Amniotic epithelial cell (primary cell): Measurements from ENCODE around the gene PPFIA2.
"Not testable (repeated sequence)": the region's sequence is repeated elsewhere in the genome, so short reads cannot be mapped to it uniquely, and the experiment has no call there.

Experiments
- DNase-seq: peaks from one replicate; pipeline ENCODE4 v3.0.0-alpha.2; 2010; ENCODE audit warnings: low read depth

PPFIA2 gene

GRCh38 chr12:81668475-81668874, 90.7 kb downstream of the PPFIA2 start:
- peak; percentile 83 for DNase-seq

GRCh38 chr12:81659310-81659709, 99.8 kb downstream of the PPFIA2 start:
- not testable (repeated sequence) for DNase-seq

GRCh38 chr12:81644503-81644902, 114.6 kb downstream of the PPFIA2 start:
- peak; percentile 42 for DNase-seq

- DNase-seq, result no peak
Measured at GRCh38 chr12:81639196-81639595, 120.0 kb downstream of the PPFIA2 start.

GRCh38 chr12:81633127-81633526, 126.0 kb downstream of the PPFIA2 start:
- no peak for DNase-seq

- DNase-seq, result peak; percentile 59
Measured at GRCh38 chr12:81627336-81628189, 131.6 kb downstream of the PPFIA2 start.

- DNase-seq, result no peak
Measured at GRCh38 chr12:81626406-81626805, 132.7 kb downstream of the PPFIA2 start.

GRCh38 chr12:81617915-81618314, 141.2 kb downstream of the PPFIA2 start:
- DNase-seq, result no peak

- DNase-seq, result no peak
Measured at GRCh38 chr12:81615026-81615588, 144.0 kb downstream of the PPFIA2 start.

GRCh38 chr12:81610955-81611889, 147.9 kb downstream of the PPFIA2 start:
- DNase-seq, result peak; percentile 2

GRCh38 chr12:81597928-81598604, 161.1 kb downstream of the PPFIA2 start:
- DNase-seq, result no peak

GRCh38 chr12:81596558-81596957, 162.6 kb downstream of the PPFIA2 start:
- no peak for DNase-seq

GRCh38 chr12:81591256-81591655, 167.9 kb downstream of the PPFIA2 start:
- no peak for DNase-seq

- not testable (repeated sequence) for DNase-seq
Measured at GRCh38 chr12:81590703-81591102, 168.4 kb downstream of the PPFIA2 start.

- no peak for DNase-seq
Measured at GRCh38 chr12:81588235-81589008, 170.7 kb downstream of the PPFIA2 start.

- DNase-seq, result no peak
Measured at GRCh38 chr12:81585787-81586186, 173.4 kb downstream of the PPFIA2 start.

GRCh38 chr12:81573228-81573627, 185.9 kb downstream of the PPFIA2 start:
- DNase-seq, result no peak

- no peak for DNase-seq
Measured at GRCh38 chr12:81572411-81572810, 186.7 kb downstream of the PPFIA2 start.

GRCh38 chr12:81570234-81570633, 188.9 kb downstream of the PPFIA2 start:
- DNase-seq, result no peak

GRCh38 chr12:81564237-81564636, 194.9 kb downstream of the PPFIA2 start:
- DNase-seq, result no peak

GRCh38 chr12:81558031-81558430, 201.1 kb downstream of the PPFIA2 start:
- peak; percentile 71 for DNase-seq
